Type B pancreatic cell (in vitro differentiated cells): ENCODE results near the gene PRR36. TPM values are rescaled to one million over a fixed set of nuclear protein-coding genes. Genes with fewer than 3 reads are reported as not detected.
A peak's percentile ranks its signal among the peaks of the same experiment; 100 is the strongest.
"Not testable (repeated sequence)": the region's sequence is repeated elsewhere in the genome, so short reads cannot be mapped to it uniquely, and the experiment has no call there.

Experiments used
- DNase-seq: peaks from one replicate; pipeline ENCODE4 v3.0.0; 2021; ENCODE audit warnings: mixed read lengths; ENCODE audit not compliant: unreplicated experiment; ENCODE audit errors: extremely low spot score
- H3K27ac Mint-ChIP-seq: 2 replicates; pipeline ENCODE4 v1.8.0; 2021; ENCODE audit warnings: mild to moderate bottlenecking, mixed read lengths
- H3K27me3 Mint-ChIP-seq: 2 replicates; pipeline ENCODE4 v1.8.0; 2021; ENCODE audit warnings: mixed read lengths
- H3K36me3 Mint-ChIP-seq: 2 replicates; pipeline ENCODE4 v1.8.0; 2021; ENCODE audit warnings: mixed read lengths
- H3K4me1 Mint-ChIP-seq: one replicate; pipeline ENCODE4 v1.8.0; 2021; ENCODE audit warnings: mixed read lengths; ENCODE audit not compliant: unreplicated experiment
- H3K4me3 Mint-ChIP-seq: 2 replicates; pipeline ENCODE4 v1.8.0; 2021; ENCODE audit warnings: mild to moderate bottlenecking, mixed read lengths
- H3K9me3 Mint-ChIP-seq: 2 replicates; pipeline ENCODE4 v1.8.0; 2021; ENCODE audit warnings: mixed read lengths
- total RNA-seq: library from RNA; stranded (reverse); gene quantifications from 2 replicates; pipeline ENCODE4 v1.2.1, GENCODE V29; 2021; ENCODE audit warnings: low replicate concordance
- TF ChIP-seq, protein P1 (sequence below): fragments of 200-600 bp; sonication (generic); conservative IDR thresholded peaks from 2 replicates; pipeline ENCODE4 v1.5.0; 2021; ENCODE audit warnings: antibody characterized with exemption, mild to moderate bottlenecking

The PRR36 gene
- total RNA-seq, 1 donor from 2014 or later, result 10.9 TPM

DNA sequence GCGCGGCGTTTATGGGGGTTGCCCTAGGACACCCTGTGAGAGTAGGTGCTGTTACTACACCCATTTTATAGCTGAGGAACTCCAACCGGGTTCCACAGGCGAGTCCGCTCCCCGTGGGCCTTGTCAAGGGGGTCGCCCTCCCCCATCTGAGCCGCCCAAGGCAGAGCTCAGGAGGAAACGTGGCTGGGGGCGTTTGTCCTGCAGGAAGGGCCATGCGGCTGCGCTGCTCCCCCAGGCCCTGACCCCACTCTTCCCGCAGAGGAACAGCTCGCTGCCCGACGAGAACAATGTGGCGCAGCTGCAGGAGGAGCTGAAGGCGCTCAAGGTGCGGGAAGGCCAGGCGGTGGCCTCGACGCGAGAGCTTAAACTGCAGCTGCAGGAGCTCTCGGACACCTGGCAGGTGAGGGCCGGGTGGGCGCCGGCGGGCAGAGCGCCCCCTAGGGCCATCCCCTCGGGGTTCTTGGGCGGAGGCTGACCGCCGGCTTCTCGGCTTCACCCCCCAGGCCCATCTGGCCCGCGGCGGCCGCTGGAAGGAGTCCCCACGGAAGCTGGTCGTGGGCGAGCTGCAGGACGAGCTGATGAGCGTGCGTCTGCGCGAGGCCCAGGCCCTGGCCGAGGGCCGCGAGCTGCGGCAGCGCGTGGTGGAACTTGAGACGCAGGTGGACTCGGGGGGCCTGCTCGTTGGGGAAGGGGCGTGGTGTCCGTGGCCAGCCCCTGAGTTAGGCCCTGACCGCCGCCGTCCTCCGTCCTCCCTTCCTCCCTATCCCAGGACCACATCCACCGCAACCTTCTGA, 12.4 kb downstream of the PRR36 start:
- DNase-seq, result peak; percentile 67
- no peaks in the 10 kb centered on the region for H3K36me3 Mint-ChIP-seq
- H3K27me3 Mint-ChIP-seq, result peaks cover 19% of the 10 kb centered on the region

DNA sequence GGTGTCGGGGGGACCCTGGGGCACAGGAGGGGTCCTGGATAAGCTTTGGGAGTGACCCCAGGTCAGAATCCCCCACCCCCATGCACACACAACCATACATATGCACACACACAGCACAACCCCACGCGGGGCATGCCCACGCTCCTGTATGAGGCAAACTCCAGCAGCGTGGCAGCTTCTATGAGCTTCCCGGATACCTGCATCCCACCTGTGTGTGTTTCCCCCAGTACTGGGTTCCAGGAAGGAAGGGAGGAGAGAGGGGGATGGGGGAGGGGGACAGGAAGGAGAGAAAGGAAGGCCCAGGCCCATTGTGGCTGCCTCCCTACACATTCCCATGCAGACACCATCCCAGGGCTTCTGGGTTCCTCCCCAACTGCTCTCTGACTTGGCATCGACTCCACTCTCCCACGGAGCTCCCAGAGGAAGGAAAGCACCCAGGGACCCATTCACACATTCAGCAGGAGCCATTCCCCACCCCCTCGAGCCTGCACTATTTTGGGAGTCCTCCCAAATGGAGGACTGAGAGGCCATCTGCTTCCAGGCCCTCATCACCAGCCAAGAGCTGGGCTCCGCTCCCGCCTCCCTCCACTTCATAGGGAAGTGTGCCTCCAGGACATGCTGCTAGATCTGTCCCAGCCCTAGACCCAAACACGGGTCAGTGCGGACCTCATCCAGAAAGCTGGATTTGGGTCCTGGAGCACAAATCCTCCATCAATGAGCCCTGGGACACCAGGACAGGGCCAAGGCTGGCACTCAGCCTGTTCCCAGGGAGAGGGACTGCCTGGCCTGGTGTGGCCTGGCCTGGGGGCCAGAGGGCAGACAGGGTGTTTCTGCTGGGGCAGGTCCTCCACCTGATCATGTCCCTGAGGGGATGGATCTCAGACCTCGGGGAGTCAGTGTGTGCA, 13.2 kb downstream of the PRR36 start:
- Mint-ChIP-seq H3K9me3 (no peaks in the 10 kb centered on the region), H3K27ac (no peak overlapping the region), H3K4me3 (peak overlapping the region; percentile 22), H3K4me1 (no peaks in the 10 kb centered on the region), H3K36me3 (no peaks in the 10 kb centered on the region), H3K27me3 (peaks cover 21% of the 10 kb centered on the region)
- TF ChIP-seq, protein P1, sequence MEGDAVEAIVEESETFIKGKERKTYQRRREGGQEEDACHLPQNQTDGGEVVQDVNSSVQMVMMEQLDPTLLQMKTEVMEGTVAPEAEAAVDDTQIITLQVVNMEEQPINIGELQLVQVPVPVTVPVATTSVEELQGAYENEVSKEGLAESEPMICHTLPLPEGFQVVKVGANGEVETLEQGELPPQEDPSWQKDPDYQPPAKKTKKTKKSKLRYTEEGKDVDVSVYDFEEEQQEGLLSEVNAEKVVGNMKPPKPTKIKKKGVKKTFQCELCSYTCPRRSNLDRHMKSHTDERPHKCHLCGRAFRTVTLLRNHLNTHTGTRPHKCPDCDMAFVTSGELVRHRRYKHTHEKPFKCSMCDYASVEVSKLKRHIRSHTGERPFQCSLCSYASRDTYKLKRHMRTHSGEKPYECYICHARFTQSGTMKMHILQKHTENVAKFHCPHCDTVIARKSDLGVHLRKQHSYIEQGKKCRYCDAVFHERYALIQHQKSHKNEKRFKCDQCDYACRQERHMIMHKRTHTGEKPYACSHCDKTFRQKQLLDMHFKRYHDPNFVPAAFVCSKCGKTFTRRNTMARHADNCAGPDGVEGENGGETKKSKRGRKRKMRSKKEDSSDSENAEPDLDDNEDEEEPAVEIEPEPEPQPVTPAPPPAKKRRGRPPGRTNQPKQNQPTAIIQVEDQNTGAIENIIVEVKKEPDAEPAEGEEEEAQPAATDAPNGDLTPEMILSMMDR, result no peak
- no peak for DNase-seq

More for the DNA sequence above, 12.4 kb downstream of the PRR36 start:
- TF ChIP-seq, protein P1, result no peak
- Mint-ChIP-seq H3K27ac (no peak overlapping the region), H3K4me1 (no peaks in the 10 kb centered on the region), H3K4me3 (peak overlapping the region; percentile 83), H3K9me3 (no peaks in the 10 kb centered on the region)

DNA sequence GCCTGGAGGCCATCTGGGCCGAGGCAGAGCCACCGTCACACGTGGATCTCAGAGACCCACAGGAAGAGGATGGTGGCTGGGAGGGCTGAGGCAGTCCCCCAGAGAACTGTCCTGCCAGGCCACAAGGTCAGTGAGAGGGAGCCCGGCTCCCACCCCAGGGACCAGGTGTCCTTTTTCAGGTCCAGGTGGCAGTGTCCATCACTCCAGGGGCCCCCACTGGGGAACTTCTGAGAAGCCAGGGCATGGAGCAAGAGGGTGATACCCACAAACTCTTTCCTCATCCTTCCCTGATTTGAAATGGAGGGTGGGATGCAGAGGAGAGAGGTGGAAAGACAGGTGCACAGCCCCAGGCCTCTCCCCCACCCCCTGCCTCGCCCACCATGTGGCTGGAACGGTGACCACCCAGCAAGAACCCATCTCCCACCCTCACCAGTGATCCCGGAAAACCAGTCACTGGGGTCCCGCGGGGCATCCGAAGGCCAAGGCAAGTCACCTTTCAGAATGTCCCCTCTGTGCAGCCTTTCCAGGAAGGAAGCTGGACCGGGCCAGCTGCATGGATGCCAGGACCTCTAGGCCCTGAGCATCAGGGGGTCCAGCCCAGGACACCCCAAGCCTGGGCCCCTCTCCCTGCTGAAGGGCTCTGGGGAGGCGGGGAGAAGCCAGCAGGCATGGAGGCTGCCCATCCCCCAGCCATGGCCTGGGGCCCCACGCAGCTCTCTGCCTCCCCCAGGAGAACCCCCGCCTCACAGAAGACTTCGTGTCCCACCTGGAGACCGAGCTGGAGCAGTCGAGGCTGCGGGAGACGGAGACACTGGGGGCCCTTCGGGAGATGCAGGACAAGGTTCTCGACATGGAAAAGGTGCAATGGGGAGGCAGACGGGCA, 14.1 kb downstream of the PRR36 start:
- Mint-ChIP-seq H3K27me3 (peaks cover 21% of the 10 kb centered on the region), H3K4me3 (no peak overlapping the region)
- no peak for DNase-seq

DNA sequence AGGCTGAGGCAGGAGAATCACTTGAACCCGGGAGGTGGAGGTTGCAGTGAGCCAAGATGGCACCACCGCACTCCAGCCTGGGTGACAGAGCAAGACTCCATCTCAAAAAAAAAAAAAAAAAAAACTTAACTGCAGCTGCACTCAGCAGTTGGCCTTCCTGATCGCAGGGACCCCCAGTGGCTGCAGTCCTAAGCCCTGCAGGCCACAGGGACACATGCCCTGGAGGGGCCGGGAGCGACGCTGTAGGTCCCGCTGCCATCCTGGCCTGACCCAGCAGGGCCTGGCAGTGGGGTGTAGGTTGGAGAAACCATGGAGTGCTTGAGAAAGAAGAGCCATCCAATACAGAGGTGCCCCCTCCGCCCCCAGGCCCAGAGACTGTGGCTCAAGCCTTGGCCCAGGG, 15.1 kb downstream of the PRR36 start:
- not testable (repeated sequence) for H3K27ac Mint-ChIP-seq, H3K4me3 Mint-ChIP-seq, H3K4me1 Mint-ChIP-seq, H3K36me3 Mint-ChIP-seq, H3K9me3 Mint-ChIP-seq, DNase-seq
- peaks cover 16% of the 10 kb centered on the region for H3K27me3 Mint-ChIP-seq

More for the DNA sequence above, 14.1 kb downstream of the PRR36 start:
- Mint-ChIP-seq H3K4me1 (no peaks in the 10 kb centered on the region), H3K36me3 (no peaks in the 10 kb centered on the region), H3K9me3 (no peaks in the 10 kb centered on the region), H3K27ac (no peak overlapping the region)
- TF ChIP-seq, protein P1, result no peak

DNA sequence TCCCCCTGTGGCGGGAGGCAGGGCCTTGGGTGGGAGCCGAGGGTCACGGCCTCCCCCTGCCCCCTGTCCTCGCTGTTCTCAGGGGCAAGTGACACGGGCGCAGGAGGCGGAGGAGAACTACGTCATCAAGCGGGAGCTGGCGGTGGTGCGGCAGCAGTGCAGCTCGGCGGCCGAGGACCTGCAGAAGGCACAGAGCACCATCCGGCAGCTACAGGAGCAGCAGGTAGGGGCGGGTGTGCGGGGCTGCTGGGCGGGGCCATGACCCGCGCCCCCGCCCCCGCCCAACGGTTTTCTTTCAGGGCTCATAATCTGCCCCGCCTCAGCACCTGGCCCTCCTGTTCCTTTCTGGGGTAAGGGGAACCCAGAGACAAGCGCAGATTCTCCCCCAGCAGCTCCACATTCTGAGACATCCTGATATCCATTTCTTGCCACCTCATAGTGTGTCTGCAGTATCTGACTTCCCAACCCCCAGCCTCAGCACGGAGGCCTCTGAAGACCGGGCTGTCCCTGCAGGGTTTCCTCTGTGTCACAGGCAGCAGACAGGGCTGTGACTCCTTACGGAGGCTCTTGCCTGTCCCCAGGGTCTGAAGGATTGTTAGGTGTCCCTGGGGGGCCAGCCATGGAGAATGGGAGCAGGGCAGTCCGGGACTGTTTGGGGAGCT, 15.9 kb downstream of the PRR36 start:
- DNase-seq, result peak; percentile 70
- peak overlapping the region; percentile 47 for H3K4me3 Mint-ChIP-seq
- no peaks in the 10 kb centered on the region for H3K9me3 Mint-ChIP-seq
- peaks cover 16% of the 10 kb centered on the region for H3K27me3 Mint-ChIP-seq
- TF ChIP-seq, protein P1, result no peak
- H3K36me3 Mint-ChIP-seq, result no peaks in the 10 kb centered on the region
- H3K27ac Mint-ChIP-seq, result no peak overlapping the region
- peaks cover 4% of the 10 kb centered on the region for H3K4me1 Mint-ChIP-seq
